ENCODE measurements around the gene ATP2C2.

Gene ATP2C2

GRCh38 chr16:84487358-84487757 is 119.0 kb downstream of the ATP2C2 start:
- Mint-ChIP-seq H3K27ac (no peak overlapping the region), H3K4me1 (no peaks in the 10 kb centered on the region), H3K4me3 (no peak overlapping the region), H3K36me3 (ENCODE audit: low read depth) (peaks cover 7% of the 10 kb centered on the region), H3K9me3 (no peaks in the 10 kb centered on the region), H3K27me3 (no peaks in the 10 kb centered on the region)
- ATAC-seq (no peak), DNase-seq (no peak)

- Mint-ChIP-seq H3K4me3 (no peak overlapping the region), H3K36me3 (ENCODE audit: low read depth) (peaks cover 18% of the 10 kb centered on the region), H3K27me3 (no peaks in the 10 kb centered on the region), H3K9me3 (peaks cover 6% of the 10 kb centered on the region), H3K4me1 (no peaks in the 10 kb centered on the region), H3K27ac (no peak overlapping the region)
- ATAC-seq (no peak), DNase-seq (no peak)
Measured at GRCh38 chr16:84489131-84489530, 120.8 kb downstream of the ATP2C2 start.

- Mint-ChIP-seq H3K27ac (no peak overlapping the region), H3K4me3 (no peak overlapping the region), H3K27me3 (no peaks in the 10 kb centered on the region), H3K9me3 (peaks cover 6% of the 10 kb centered on the region), H3K36me3 (ENCODE audit: low read depth) (peaks cover 28% of the 10 kb centered on the region), H3K4me1 (no peaks in the 10 kb centered on the region)
- DNase-seq = no peak
- no peak for ATAC-seq
Measured at GRCh38 chr16:84495506-84495905, 127.2 kb downstream of the ATP2C2 start.

- ATAC-seq (no peak), DNase-seq (no peak)
- H3K4me3 Mint-ChIP-seq = no peak overlapping the region
- peaks cover 6% of the 10 kb centered on the region for H3K9me3 Mint-ChIP-seq
- no peak overlapping the region for H3K27ac Mint-ChIP-seq
- no peaks in the 10 kb centered on the region for H3K27me3 Mint-ChIP-seq
- H3K36me3 Mint-ChIP-seq (ENCODE audit: low read depth) = peaks cover 23% of the 10 kb centered on the region
- peaks cover 2% of the 10 kb centered on the region for H3K4me1 Mint-ChIP-seq
Measured at GRCh38 chr16:84496991-84497390, 128.7 kb downstream of the ATP2C2 start.

- Mint-ChIP-seq H3K27me3 (no peaks in the 10 kb centered on the region), H3K4me3 (no peak overlapping the region), H3K27ac (no peak overlapping the region), H3K36me3 (ENCODE audit: low read depth) (peaks cover 23% of the 10 kb centered on the region), H3K9me3 (peaks cover 6% of the 10 kb centered on the region), H3K4me1 (peaks cover 2% of the 10 kb centered on the region)
- no peak for ATAC-seq
- no peak for DNase-seq
Measured at GRCh38 chr16:84497418-84498222, 129.3 kb downstream of the ATP2C2 start.

GRCh38 chr16:84498223-84498610 is 129.9 kb downstream of the ATP2C2 start:
- H3K4me1 Mint-ChIP-seq = peaks cover 2% of the 10 kb centered on the region
- H3K27me3 Mint-ChIP-seq = no peaks in the 10 kb centered on the region
- DNase-seq = no peak
- ATAC-seq = no peak
- peaks cover 2% of the 10 kb centered on the region for H3K9me3 Mint-ChIP-seq
- no peak overlapping the region for H3K27ac Mint-ChIP-seq
- H3K36me3 Mint-ChIP-seq (ENCODE audit: low read depth) = peaks cover 18% of the 10 kb centered on the region
- no peak overlapping the region for H3K4me3 Mint-ChIP-seq

GRCh38 chr16:84498859-84499620 is 130.7 kb downstream of the ATP2C2 start:
- H3K27me3 Mint-ChIP-seq = no peaks in the 10 kb centered on the region
- H3K4me3 Mint-ChIP-seq = no peak overlapping the region
- peaks cover 5% of the 10 kb centered on the region for H3K4me1 Mint-ChIP-seq
- H3K36me3 Mint-ChIP-seq (ENCODE audit: low read depth) = peaks cover 12% of the 10 kb centered on the region
- no peaks in the 10 kb centered on the region for H3K9me3 Mint-ChIP-seq
- no peak overlapping the region for H3K27ac Mint-ChIP-seq
- no peak for DNase-seq
- no peak for ATAC-seq

GRCh38 chr16:84499638-84500037 is 131.3 kb downstream of the ATP2C2 start:
- no peak for DNase-seq
- Mint-ChIP-seq H3K9me3 (no peaks in the 10 kb centered on the region), H3K27ac (no peak overlapping the region), H3K4me1 (peaks cover 8% of the 10 kb centered on the region), H3K4me3 (no peak overlapping the region), H3K36me3 (ENCODE audit: low read depth) (peaks cover 8% of the 10 kb centered on the region), H3K27me3 (no peaks in the 10 kb centered on the region)
- no peak for ATAC-seq

GRCh38 chr16:84500531-84500930 is 132.2 kb downstream of the ATP2C2 start:
- no peaks in the 10 kb centered on the region for H3K27me3 Mint-ChIP-seq
- H3K9me3 Mint-ChIP-seq = no peaks in the 10 kb centered on the region
- no peak overlapping the region for H3K4me3 Mint-ChIP-seq
- peaks cover 15% of the 10 kb centered on the region for H3K4me1 Mint-ChIP-seq
- H3K27ac Mint-ChIP-seq = no peak overlapping the region
- ATAC-seq (no peak), DNase-seq (no peak)
- H3K36me3 Mint-ChIP-seq (ENCODE audit: low read depth) = peaks cover 3% of the 10 kb centered on the region

GRCh38 chr16:84501077-84501735 is 132.9 kb downstream of the ATP2C2 start:
- Mint-ChIP-seq H3K9me3 (no peaks in the 10 kb centered on the region), H3K4me1 (peaks cover 20% of the 10 kb centered on the region), H3K27ac (no peak overlapping the region), H3K36me3 (ENCODE audit: low read depth) (no peaks in the 10 kb centered on the region), H3K27me3 (no peaks in the 10 kb centered on the region), H3K4me3 (no peak overlapping the region)
- no peak for ATAC-seq
- DNase-seq = no peak

GRCh38 chr16:84502075-84502474 is 133.7 kb downstream of the ATP2C2 start:
- Mint-ChIP-seq H3K4me1 (peaks cover 27% of the 10 kb centered on the region), H3K36me3 (ENCODE audit: low read depth) (no peaks in the 10 kb centered on the region), H3K27ac (no peak overlapping the region), H3K27me3 (no peaks in the 10 kb centered on the region), H3K9me3 (no peaks in the 10 kb centered on the region), H3K4me3 (no peak overlapping the region)
- ATAC-seq (no peak), DNase-seq (no peak)

GRCh38 chr16:84502581-84502980 is 134.2 kb downstream of the ATP2C2 start:
- Mint-ChIP-seq H3K4me3 (no peak overlapping the region), H3K9me3 (no peaks in the 10 kb centered on the region), H3K36me3 (ENCODE audit: low read depth) (no peaks in the 10 kb centered on the region), H3K27me3 (no peaks in the 10 kb centered on the region), H3K27ac (no peak overlapping the region), H3K4me1 (peaks cover 32% of the 10 kb centered on the region)
- ATAC-seq (no peak), DNase-seq (no peak)

GRCh38 chr16:84503751-84504395 is 135.5 kb downstream of the ATP2C2 start:
- H3K4me1 Mint-ChIP-seq = peaks cover 44% of the 10 kb centered on the region

GRCh38 chr16:84504420-84505248 is 136.3 kb downstream of the ATP2C2 start, which contains the start of gene MEAK7:
MEAK7 (minus strand) TSS chr16:84504659; CDS start chr16:84498086, 6,573 bp downstream.
- Mint-ChIP-seq H3K4me3 (peak within 1 kb of the TSS; percentile 88), H3K9me3 (no peaks in the 10 kb centered on the region), H3K27me3 (no peaks in the 10 kb centered on the region), H3K27ac (peak within 1 kb of the TSS; percentile 87), H3K4me1 (peaks cover 44% of the 10 kb centered on the region), H3K36me3 (ENCODE audit: low read depth) (no peaks in the 10 kb centered on the region)
- DNase-seq (peak; percentile 99), ATAC-seq (peak; percentile 96)

More at GRCh38 chr16:84503751-84504395, 135.5 kb downstream of the ATP2C2 start:
- no peak overlapping the region for H3K27ac Mint-ChIP-seq
- H3K9me3 Mint-ChIP-seq = no peaks in the 10 kb centered on the region
- no peaks in the 10 kb centered on the region for H3K27me3 Mint-ChIP-seq
- H3K36me3 Mint-ChIP-seq (ENCODE audit: low read depth) = no peaks in the 10 kb centered on the region
- DNase-seq (no peak), ATAC-seq (no peak)
- peak overlapping the region; percentile 88 for H3K4me3 Mint-ChIP-seq
